Skeletal muscle satellite cell (primary cell): ENCODE results near the gene MAGEB1. TPM values are rescaled to one million over a fixed set of nuclear protein-coding genes. Genes with fewer than 3 reads are reported as not detected.

Experiments used
- H3K27me3 ChIP-seq: 2 replicates; pipeline ENCODE4 v1.7.0; 2013; ENCODE audit warnings: low read length; ENCODE audit not compliant: control insufficient read depth, insufficient read depth
- H3K36me3 ChIP-seq: 2 replicates; pipeline ENCODE4 v1.7.0; 2013; ENCODE audit warnings: mild to moderate bottlenecking, control low read depth, low read length; ENCODE audit not compliant: insufficient read depth
- H3K4me1 ChIP-seq: 2 replicates; pipeline ENCODE4 v1.7.0; 2013; ENCODE audit warnings: low read length; ENCODE audit not compliant: control insufficient read depth, insufficient read depth
- H3K4me2 ChIP-seq: 2 replicates; pipeline ENCODE4 v1.7.0; 2013; ENCODE audit warnings: mild to moderate bottlenecking, low read length
- H3K4me3 ChIP-seq: 2 replicates; pipeline ENCODE4 v1.7.0; 2013; ENCODE audit warnings: low read length
- H3K9ac ChIP-seq: 2 replicates; pipeline ENCODE4 v1.7.0; 2013; ENCODE audit warnings: mild to moderate bottlenecking, low read depth, low read length, moderate library complexity
- H3K9me3 ChIP-seq: replicated peaks from 2 replicates; pipeline ENCODE4 v1.7.0; 2013; ENCODE audit warnings: mild to moderate bottlenecking, control low read depth, low read length
- total RNA-seq: library from RNA; depleted of rRNA; stranded (reverse); fragments of >200 nt; gene quantifications from 2 replicates; pipeline ENCODE4 v1.2.3, GENCODE V29; 2012; rRNA removed

MAGEB1 gene
- not detected in 2 replicates for total RNA-seq

GRCh38 chrX:30246769-30247489 is at the start of gene MAGEB1:
Gene MAGEB1 (plus strand): TSS chrX:30247146. CDS start chrX:30250494, 3,348 bp downstream.
- no peak within 1 kb of the TSS for H3K4me2 ChIP-seq
- no peak within 1 kb of the TSS for H3K4me3 ChIP-seq
- no peaks in the 10 kb centered on the region for H3K27me3 ChIP-seq
- H3K9me3 ChIP-seq, result no peaks in the 10 kb centered on the region
- no peaks in the 10 kb centered on the region for H3K36me3 ChIP-seq
- H3K9ac ChIP-seq, result no peak within 1 kb of the TSS
- no peaks in the 10 kb centered on the region for H3K4me1 ChIP-seq

GRCh38 chrX:30212172-30212571 is 34.8 kb upstream of the MAGEB1 start:
- Histone ChIP-seq H3K4me2 (no peak overlapping the region), H3K36me3 (no peaks in the 10 kb centered on the region), H3K9me3 (no peaks in the 10 kb centered on the region), H3K4me3 (no peak overlapping the region), H3K4me1 (no peaks in the 10 kb centered on the region), H3K9ac (no peak overlapping the region), H3K27me3 (no peaks in the 10 kb centered on the region)

GRCh38 chrX:30215357-30215843 is 31.5 kb upstream of the MAGEB1 start, which contains the start of gene MAGEB2:
Gene MAGEB2 (plus strand): TSS chrX:30215563. CDS start chrX:30218581, 3,018 bp downstream.
- Histone ChIP-seq H3K9ac (no peak within 1 kb of the TSS), H3K4me2 (no peak within 1 kb of the TSS), H3K36me3 (no peaks in the 10 kb centered on the region), H3K9me3 (no peaks in the 10 kb centered on the region), H3K4me3 (no peak within 1 kb of the TSS), H3K27me3 (no peaks in the 10 kb centered on the region), H3K4me1 (no peaks in the 10 kb centered on the region)

- H3K4me3 ChIP-seq, result no peak overlapping the region
- no peaks in the 10 kb centered on the region for H3K9me3 ChIP-seq
- H3K36me3 ChIP-seq, result no peaks in the 10 kb centered on the region
- H3K27me3 ChIP-seq, result no peaks in the 10 kb centered on the region
- no peaks in the 10 kb centered on the region for H3K4me1 ChIP-seq
- H3K9ac ChIP-seq, result no peak overlapping the region
- no peak overlapping the region for H3K4me2 ChIP-seq
Observed at GRCh38 chrX:30217465-30217864, 29.5 kb upstream of the MAGEB1 start.

GRCh38 chrX:30219372-30219771 is 27.6 kb upstream of the MAGEB1 start:
- Histone ChIP-seq H3K4me1 (no peaks in the 10 kb centered on the region), H3K9me3 (no peaks in the 10 kb centered on the region), H3K9ac (no peak overlapping the region), H3K27me3 (no peaks in the 10 kb centered on the region), H3K4me2 (no peak overlapping the region), H3K36me3 (no peaks in the 10 kb centered on the region), H3K4me3 (no peak overlapping the region)

- Histone ChIP-seq H3K36me3 (no peaks in the 10 kb centered on the region), H3K27me3 (no peaks in the 10 kb centered on the region), H3K9ac (no peak overlapping the region), H3K4me1 (no peaks in the 10 kb centered on the region), H3K9me3 (no peaks in the 10 kb centered on the region), H3K4me2 (no peak overlapping the region), H3K4me3 (no peak overlapping the region)
Observed at GRCh38 chrX:30220661-30221060, 26.3 kb upstream of the MAGEB1 start.

GRCh38 chrX:30224536-30224935 is 22.4 kb upstream of the MAGEB1 start:
- H3K4me1 ChIP-seq, result no peaks in the 10 kb centered on the region
- H3K27me3 ChIP-seq, result no peaks in the 10 kb centered on the region
- no peak overlapping the region for H3K4me2 ChIP-seq
- no peaks in the 10 kb centered on the region for H3K36me3 ChIP-seq
- H3K4me3 ChIP-seq, result no peak overlapping the region
- no peaks in the 10 kb centered on the region for H3K9me3 ChIP-seq
- no peak overlapping the region for H3K9ac ChIP-seq

- no peaks in the 10 kb centered on the region for H3K27me3 ChIP-seq
- no peaks in the 10 kb centered on the region for H3K36me3 ChIP-seq
- no peak overlapping the region for H3K4me2 ChIP-seq
- H3K4me3 ChIP-seq, result no peak overlapping the region
- H3K9me3 ChIP-seq, result no peaks in the 10 kb centered on the region
- no peaks in the 10 kb centered on the region for H3K4me1 ChIP-seq
- H3K9ac ChIP-seq, result no peak overlapping the region
Observed at GRCh38 chrX:30228526-30228925, 18.4 kb upstream of the MAGEB1 start.

- Histone ChIP-seq H3K4me1 (no peaks in the 10 kb centered on the region), H3K4me2 (no peak within 1 kb of the TSS), H3K4me3 (no peak within 1 kb of the TSS), H3K9ac (no peak within 1 kb of the TSS), H3K27me3 (no peaks in the 10 kb centered on the region), H3K36me3 (no peaks in the 10 kb centered on the region), H3K9me3 (no peaks in the 10 kb centered on the region)
Observed at GRCh38 chrX:30230395-30230794, 16.6 kb upstream of the MAGEB1 start, which contains the start of gene MAGEB3. Gene MAGEB3 (plus strand): TSS chrX:30230657. CDS start chrX:30235925, 5,268 bp downstream.

GRCh38 chrX:30241724-30242415 is 5.1 kb upstream of the MAGEB1 start, which contains the start of gene MAGEB4:
Gene MAGEB4 (plus strand): TSS chrX:30242000. CDS start chrX:30242136, 136 bp downstream.
- no peaks in the 10 kb centered on the region for H3K36me3 ChIP-seq
- H3K27me3 ChIP-seq, result no peaks in the 10 kb centered on the region
- no peaks in the 10 kb centered on the region for H3K9me3 ChIP-seq
- no peak within 1 kb of the TSS for H3K9ac ChIP-seq
- no peak within 1 kb of the TSS for H3K4me3 ChIP-seq
- H3K4me2 ChIP-seq, result no peak within 1 kb of the TSS
- H3K4me1 ChIP-seq, result no peaks in the 10 kb centered on the region

- no peaks in the 10 kb centered on the region for H3K27me3 ChIP-seq
- H3K36me3 ChIP-seq, result no peaks in the 10 kb centered on the region
- no peak overlapping the region for H3K9ac ChIP-seq
- H3K4me3 ChIP-seq, result no peak overlapping the region
- H3K4me1 ChIP-seq, result no peaks in the 10 kb centered on the region
- H3K4me2 ChIP-seq, result no peak overlapping the region
- H3K9me3 ChIP-seq, result no peaks in the 10 kb centered on the region
Observed at GRCh38 chrX:30248854-30249253, 1.9 kb downstream of the MAGEB1 start.
